ENCODE results near the gene EHMT1. TPM values are rescaled to one million over a fixed set of nuclear protein-coding genes. Genes with fewer than 3 reads are reported as not detected.
"Not testable (repeated sequence)": the region's sequence is repeated elsewhere in the genome, so short reads cannot be mapped to it uniquely, and the experiment has no call there.

EHMT1 gene
- polyA plus RNA-seq, 1 donor, result 78.7 TPM

DNA sequence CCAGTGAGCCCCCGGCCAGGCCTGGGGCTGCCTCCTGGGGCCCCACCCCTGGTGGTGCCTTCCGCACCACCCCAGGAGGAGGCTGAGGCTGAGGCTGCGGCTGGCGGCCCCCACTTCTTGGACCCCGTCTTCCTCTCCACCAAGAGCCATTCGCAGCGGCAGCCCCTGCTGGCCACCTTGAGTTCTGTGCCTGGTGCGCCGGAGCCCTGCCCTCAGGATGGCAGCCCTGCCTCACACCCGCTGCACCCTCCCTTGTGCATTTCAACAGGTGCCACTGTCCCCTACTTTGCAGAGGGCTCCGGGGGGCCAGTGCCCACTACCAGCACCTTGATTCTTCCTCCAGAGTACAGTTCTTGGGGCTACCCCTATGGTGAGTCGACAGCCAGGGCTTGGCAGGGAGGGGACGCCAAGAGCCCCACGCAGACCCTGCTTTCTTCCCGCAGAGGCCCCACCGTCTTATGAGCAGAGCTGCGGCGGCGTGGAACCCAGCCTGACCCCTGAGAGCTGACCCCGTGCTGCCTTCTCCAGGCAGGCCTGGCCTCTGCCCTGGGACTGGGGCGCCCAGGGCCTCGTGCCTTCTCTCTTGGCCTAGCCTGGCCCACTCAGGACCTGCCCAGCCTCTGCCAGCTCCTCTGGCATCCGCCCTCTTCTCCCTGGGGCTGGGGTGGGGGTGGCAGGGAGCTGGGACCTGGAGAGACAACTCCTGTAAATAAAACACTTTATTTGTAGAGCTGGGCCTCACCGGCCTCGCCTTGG, 4.0 kb upstream of the EHMT1 start:
- DNase-seq, result no peak

DNA sequence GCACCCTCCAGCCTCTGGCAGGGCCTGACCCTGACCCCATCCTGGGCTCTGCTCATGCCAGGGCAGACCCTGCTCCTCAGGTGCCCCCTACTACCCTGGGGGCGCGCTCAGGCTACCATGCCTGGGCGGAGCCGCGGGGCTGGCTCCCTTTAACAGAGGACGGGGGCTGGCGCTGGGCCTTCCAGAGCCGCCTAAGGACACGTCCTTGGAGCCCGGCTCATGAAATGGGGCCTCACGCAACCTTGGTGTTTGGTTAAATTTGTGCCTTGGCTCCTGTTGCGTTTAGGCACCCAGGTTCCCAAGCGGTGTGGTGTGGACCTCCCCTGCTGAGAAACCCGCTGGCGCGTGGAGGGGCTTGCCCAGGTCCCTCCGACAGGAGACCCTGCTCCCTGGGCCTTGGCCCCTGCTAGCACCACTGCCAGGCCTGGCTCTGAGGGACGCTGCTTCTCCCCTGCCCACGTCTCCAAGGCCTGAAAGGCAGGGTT, 3.4 kb upstream of the EHMT1 start:
- no peak for DNase-seq

DNA sequence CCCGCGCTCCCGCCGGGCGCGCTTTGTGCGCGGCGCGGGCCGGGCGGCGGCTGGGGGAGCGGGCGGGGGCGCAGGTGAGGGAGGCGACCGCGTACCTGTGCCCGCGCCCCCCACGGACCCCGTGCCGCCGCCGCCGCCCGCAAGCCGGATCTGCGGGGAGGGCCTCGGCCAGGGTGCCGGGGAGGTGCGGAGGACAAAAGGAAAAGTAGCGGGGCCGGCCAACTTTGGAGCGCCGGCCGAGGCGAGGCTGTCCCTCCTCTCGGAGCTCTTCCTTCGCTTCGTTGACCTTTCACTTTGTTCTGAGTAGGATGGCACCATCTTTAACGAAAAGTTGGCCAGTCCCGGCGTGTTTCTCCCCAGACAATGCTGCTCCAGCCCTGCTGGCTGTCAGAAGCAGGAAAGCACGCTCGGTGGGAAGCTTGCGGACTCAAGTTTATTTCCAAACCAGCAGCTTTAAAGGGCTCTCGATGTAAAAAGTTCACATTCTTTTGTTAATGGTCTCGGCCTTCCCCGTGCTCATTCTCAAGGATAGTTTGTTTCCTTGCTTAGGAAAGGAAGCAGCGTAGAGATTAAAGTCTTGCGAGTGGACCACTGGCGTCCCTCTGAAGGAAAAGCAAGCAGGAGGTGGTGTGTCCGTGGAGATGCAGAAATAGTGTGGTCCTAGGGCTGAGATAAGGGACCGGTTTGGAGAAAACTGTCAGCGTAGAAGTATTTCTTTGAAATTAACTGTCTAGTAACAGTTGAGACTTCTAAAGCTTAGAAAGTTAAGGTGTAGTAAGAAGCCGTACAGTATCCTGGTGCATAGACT, 639 bp downstream of the EHMT1 start:
- DNase-seq, result peak; percentile 35

DNA sequence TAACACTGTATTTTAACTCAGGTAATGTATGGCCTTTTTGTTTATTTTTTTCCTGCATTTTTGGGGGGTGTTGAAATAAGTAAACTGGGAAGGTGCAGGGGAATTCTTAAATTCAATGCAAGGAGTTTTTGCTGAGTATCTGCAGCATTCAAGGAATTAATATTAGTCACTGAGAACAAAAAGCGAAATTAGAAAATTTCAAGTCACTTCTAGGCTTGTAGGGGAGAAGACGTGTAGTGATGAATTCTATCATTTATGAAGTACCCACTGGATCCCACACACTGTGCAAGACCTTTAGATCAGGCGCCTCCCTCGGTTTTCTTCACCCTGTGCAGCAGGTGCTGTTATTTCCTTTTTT, 1.2 kb downstream of the EHMT1 start:
- no peak for DNase-seq

DNA sequence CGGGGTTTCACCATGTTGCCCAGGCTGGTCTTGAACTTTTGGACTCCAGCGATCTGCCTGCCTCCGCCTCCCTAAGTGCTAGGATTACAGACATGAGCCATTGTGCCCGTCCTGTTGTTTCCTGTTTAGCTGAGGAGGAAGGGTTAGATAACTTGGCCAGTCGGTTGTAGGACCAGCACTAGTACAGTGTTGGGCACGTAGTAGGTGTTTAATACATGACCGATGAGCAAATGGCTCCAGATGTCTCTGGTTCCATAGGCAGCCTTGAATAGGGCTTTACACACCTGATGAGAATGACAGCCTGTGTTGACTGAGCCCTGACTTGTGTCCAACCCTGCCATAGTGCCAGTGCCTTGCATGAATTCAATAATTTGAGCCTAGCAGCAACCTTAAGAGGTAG, 1.8 kb downstream of the EHMT1 start:
- DNase-seq, result no peak

DNA sequence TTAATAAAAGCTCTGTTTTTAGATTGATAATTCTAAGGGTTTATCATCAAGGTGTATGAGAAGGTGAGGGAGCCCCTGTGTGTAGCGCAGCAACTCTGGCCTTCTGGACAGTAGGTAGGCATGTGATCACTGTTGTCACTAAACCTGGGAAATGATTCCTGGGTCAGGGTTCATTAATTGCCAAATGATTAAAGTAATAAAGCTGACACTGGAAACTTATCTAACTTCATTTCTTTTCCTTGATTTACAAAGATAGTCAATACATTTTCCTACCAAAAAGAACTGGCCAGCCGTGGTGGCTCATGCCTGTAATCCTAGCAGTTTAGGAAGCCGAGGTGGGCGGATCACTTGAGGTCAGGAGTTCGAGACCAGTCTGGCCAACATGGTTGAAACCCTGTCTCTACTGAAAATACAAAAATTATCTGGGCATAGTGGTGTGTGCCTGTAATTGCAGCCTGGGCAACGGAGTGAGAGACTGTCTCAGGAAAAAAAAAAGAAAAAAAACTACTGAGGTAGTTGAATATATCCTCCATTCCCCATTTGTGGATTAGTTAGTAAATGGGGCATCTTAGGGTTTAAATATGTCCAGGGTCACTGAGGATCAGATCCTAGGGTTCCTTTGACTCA, 2.4 kb downstream of the EHMT1 start:
- no peak for DNase-seq

DNA sequence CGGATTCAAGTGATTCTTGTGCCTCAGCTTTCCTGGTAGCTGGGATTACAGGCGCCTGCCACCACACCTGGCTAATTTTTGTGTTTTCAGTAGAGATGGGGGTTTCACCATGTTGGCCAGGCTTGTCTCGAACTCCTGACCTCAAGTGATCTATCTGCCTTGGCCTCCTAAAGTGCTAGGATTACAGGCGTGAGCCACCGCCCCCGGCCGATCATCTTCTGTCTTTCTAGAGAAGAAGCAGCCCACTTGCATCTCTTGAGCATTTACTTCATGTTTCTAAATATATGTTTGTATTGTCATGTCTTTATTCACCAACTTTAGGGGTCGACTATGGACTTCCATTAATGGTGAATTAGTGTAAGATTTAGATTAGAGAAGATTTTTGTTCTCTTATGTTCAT, 3.4 kb downstream of the EHMT1 start:
- not testable (repeated sequence) for DNase-seq

DNA sequence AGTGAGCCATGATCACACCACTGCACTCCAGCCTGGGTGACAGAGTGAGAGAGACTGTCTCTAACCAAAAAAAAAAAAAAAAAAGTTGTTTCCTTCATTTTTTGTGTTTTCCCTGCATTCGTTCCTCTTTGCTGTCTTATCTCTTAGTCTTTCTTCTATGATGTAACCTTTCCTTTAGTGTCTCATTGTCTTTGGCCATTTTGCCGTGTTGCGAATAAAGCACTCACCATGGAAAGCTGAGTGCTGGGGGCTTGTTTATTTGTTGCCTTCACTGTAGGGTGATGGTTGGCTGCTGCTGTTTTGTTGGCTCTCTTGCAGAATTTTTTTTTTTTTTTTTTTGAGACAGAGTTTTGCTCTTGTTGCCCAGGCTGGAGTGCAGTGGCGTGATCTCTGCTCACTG, 7.7 kb downstream of the EHMT1 start:
- no peak for DNase-seq

DNA sequence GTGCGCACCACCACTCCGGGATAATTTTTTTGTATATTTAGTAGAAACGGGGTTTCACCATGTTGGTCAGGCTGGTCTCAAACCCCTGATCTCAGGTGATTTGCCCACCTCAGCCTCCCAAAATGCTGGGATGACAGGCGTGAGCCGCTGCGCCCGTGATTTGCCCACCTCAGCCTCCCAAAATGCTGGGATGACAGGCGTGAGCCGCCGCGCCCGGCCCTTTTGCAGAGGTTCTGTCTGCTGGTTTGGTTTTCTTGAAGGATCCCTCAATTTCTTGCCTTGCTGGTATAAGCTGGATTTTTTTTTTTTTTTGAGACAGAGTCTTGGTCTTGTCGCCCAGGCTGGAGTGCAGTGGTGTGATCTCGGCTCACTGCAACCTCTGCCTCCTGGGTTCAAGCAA, 8.6 kb downstream of the EHMT1 start:
- not testable (repeated sequence) for DNase-seq

DNA sequence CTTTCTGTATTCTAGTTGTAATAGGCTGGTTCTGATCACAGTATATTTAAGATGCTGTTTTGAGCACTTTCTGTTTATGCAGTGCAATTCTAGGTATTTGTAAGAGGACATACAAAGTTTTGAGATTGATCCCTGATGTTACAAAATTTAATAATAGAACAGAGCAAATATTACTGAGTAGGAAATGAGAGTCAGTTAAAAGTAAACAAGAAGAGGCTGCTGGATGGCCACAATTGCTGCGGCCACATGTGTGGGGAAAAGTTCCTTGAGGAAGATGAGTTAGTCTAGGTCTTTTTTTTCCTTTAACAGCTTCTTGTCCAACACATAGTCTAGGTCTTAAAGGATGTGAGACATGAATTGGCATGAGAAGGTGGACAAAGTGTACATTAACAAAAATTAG, 11.3 kb downstream of the EHMT1 start:
- DNase-seq, result no peak

DNA sequence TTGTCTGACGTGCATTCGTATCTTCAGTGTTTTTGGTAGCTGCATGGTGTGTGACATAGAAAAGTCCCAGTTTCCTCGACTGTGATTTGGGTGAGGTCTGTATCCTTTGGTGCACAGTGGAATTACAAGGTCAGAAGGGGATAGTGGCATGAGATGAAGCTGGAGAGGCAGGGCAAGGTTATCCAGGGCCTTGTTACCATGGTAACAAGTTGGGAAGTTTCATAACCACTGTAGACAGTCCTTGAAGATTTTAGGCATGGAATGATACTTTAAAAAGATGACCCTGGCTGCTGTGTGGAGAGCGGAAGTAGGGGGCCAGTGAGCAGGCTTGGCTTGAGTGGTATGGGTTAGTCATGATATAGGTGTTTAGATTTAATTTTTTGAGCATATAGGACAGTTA, 11.9 kb downstream of the EHMT1 start:
- no peak for DNase-seq

DNA sequence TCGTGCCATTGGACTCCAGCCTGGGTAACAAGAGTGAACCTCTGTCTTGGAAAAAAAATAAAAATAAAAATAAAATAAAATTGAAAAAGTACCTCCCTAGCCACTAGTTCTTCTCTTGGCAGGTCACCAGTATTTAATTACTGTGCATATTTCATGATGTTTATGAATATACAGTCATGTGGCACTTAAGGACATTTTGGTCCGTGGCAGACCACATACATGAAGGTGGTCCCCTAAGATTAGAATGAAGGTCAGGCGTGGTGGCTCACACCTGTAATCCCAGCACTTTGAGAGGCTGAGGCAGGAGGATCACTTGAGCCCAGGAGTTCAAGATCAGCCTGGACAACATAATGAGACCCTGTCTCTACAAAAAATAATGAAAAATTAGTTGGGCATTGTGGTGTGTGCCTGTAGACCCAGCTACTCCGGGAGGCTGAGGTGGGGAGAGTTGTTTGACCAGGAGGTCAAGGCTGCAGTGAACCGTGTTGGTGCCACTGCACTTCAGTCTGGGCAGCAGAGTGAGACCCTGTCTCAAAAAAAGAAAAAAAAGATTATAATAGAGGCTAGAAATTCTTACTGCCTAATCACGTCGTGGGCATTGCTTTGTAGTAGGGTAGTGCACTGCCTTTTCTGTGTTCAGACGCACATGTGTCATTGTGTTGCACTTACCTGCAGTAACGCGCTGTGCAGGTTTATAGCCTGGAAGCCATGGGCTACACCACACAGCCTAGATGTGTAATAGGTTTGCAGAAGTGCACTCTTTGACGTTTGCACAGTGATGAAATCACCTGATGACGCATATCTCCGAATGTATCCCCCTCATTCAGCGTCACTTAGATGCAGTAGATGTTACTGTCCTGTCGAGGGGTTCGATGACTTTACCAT, 12.8 kb downstream of the EHMT1 start:
- no peak for DNase-seq

DNA sequence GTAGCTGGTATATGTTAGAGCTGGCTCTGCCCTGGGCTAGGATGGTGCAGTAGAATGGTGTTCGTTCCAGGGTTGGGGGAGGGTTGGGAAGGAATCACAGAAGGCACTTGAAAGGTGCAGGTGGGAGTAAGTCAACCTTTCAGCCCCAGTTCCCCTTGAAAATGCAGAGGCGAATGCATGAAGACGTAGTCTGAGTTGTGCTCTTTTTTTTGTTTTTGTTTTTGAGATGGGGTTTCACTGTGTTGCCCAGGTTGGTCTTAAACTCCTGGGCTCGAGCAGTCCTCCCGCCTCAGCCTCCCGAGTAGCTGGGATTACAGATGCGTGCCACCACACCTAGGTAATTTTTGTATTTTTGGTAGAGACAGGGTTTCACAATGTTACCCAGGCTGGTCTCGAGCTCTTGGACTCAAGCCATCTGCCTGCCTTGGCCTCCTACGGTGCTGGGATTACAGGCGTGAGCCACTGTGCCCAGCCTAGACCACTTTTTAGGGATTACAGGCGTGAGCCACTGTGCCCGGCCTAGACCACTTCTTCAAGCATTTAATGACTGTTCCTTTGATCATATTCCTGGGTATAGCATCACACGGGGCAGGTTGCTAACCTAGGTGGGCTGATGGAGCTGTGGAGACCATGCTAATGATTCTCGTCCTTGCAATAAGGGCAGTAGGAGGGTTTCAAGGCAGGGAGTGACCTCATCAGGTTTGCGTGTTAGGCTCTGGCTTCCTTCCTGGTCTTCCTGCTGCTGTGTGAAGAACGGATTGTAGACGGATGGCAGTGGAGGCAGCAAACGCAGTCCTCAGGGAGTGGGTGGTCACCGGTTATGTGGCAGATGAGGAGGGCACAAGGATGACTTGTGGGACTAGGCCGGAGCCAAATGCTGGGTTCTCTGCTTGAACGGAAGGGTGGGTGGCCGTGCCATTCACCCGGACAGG, 13.7 kb downstream of the EHMT1 start:
- no peak for DNase-seq

DNA sequence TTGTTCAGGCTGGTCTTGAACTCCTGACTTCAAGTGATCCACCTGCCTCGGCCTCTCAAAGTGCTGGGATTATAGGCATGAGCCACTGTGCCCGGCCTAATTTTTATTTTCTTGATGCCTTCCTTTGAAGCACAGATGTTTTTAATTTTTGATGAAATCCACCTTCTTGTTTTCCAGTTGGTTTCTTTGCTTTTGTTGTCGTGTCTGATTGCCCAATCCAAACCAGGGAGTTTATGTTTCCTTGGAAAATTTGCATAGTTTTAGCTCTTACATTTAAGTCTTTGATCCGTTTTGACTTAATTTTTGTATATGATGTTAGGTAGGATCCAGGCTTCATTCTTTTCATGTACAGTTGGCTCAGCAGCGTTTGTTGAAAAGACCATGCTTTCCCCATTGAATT, 15.2 kb downstream of the EHMT1 start:
- no peak for DNase-seq

DNA sequence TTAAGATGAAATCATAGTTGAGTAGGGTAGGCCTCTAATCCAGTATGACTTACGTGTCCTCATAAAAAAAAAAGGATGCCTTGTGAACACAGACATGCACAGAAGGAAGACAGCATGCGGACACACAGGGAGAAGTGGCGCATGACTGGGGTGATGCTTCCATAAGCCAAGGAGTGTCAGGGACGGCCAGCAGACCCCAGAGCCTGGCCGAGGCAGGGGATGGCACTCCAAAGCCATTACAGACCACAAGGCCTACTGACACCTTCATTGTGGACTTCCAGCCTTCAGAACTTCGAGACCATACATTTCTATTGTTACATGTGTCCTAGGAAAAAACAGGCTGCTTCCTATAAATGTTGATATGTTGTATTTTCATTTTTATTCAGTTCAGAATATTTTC, 19.9 kb downstream of the EHMT1 start:
- no peak for DNase-seq

DNA sequence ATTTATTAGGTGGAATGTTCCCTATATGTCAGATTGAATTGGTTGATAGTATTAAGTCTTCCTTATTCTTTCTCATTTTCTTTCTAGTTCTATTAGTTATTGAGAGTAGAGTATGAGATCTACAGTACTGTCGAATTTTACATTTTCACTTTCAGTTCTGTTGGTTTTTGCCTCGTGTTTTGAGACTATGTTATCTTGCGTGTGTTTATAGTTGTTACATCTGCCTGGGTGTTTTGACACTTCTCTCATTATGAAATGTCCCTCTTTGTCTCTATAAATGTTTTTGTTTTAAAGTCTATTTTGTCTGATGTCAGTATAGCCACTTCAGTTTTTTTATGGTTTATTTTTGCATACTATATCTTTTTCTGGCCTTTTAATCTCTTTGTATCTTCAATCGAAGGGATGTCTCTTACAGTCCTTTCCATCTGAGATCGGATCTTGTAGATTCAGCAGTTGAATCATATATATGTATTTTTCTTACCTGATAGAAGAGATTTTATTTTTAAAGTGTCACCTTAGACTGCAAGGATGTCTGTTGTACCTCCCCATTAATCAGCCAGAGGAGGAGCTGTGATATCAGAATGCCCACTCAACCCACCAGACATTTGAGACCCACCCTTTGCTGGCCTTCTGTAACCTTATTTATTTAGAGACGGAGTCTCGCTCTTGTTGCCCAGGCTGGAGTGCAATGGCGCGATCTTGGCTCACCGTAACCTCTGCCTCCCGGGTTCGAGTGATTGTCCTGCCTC, 20.7 kb downstream of the EHMT1 start:
- DNase-seq, result no peak

DNA sequence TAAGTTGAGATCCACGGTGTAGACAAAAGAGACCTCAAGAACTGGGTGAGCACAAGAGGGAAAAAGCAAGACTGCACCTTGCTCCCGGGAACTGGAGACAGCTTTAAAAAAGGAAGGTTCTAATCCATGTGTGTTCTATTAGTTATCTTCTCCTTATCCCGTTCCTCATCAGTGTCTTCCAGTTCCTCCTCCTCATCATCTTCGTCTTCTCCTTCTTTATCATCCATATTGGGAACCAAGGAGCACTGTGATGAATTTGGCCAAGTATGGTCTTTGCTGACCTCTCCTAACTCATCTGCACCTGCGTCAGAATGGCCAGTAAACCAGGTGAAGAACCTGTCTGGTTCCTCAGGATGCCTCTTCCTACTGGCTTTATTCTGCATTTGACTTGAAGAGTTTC, 22.1 kb downstream of the EHMT1 start:
- no peak for DNase-seq

DNA sequence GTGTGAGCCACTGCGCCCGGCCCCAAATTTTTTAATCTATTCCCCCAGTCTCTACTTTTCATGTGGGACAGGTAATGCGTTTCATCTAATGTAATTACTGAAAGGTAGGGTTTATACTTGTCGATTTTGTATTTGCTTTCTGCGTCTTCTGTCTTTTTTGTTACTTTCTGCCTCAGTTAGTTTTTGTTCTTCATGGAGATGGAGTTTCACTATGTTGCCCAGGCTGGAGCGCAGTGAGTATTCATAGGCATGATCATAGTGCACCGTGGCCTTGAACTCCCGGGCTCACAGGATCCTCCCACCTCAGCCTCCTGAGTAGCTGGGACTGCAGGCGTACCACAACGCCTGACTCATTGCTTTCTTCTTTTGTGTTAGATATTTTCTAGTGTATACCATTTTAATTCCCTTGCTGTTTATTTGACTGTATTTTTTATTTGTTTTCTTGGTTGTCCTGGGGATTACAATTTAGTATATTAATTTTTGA, 23.4 kb downstream of the EHMT1 start:
- DNase-seq, result no peak

DNA sequence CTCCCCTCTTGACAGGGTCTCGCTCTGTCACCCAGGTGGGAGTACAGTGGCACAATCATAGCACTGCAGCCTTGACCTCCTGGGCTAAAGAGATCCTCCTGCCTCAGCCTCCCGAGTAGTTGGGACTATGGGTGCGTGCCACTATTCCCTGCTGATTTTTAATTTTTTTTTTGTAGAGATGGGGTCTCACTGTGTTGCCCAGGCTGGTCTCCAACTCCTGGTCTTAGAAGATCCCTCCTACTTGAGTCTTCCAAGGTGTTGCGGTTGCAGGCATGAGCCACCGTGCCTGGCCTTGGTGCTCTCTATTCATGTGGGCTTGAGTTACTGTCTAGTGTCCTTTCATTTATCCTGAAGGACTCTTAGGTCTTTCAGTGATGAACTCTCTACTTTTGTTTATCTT, 24.1 kb downstream of the EHMT1 start:
- no peak for DNase-seq

DNA sequence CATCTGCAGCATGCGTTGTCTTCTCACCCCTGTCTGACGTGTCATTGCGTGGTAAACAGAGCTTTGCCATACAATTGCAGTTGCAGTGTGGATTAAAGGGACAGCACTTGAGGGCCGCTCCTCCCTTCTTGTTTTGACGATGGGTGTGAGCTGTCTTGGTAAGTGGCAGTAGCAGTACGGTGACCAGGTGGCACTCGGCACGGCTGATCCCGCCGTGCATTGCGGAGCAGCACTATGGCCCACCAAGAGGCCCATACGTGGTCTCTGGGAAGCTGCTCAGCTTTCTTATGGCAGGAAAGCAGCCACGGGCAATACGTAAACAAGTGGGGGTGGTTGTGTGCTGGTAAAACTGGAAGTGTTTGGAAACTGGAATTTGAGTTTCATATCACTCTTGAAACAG, 25.1 kb downstream of the EHMT1 start:
- no peak for DNase-seq
